ENCODE results near the gene RGS7. TPM values are rescaled to one million over a fixed set of nuclear protein-coding genes. Genes with fewer than 3 reads are reported as not detected.

The RGS7 gene
- total RNA-seq, 1 experiment from 2014 or later = 1.5 TPM

- no peak overlapping the region for H3K18ac ChIP-seq (ENCODE audit: insufficient read length, low read depth, low read length)
- no peak overlapping the region for H3K56ac ChIP-seq (ENCODE audit: insufficient read length, low read depth, low read length)
- no peaks in the 10 kb centered on the region for H3K79me2 ChIP-seq (ENCODE audit: insufficient read depth, low read length)
- H3K4me3 Mint-ChIP-seq = no peak overlapping the region
- H3K27ac ChIP-seq (ENCODE audit: insufficient read length, low read depth, low read length) = no peak overlapping the region
- H4K20me1 ChIP-seq (ENCODE audit: control insufficient read depth, insufficient read depth, insufficient read length) = no peaks in the 10 kb centered on the region
- H3K23me2 ChIP-seq (ENCODE audit: insufficient read length, low read depth, low read length, poor library complexity, severe bottlenecking) = no peaks in the 10 kb centered on the region
- H3K9me3 ChIP-seq (ENCODE audit: control insufficient read depth, low read depth, low read length) = no peaks in the 10 kb centered on the region
- H3K23ac ChIP-seq (ENCODE audit: insufficient read length, low read depth, low read length) = no peak overlapping the region
- WGBS (ENCODE audit: extremely low coverage, insufficient read length, low lambda C conversion rate) = no CpG with 5 or more reads among the region's 3 CpGs
- H3K9ac ChIP-seq (ENCODE audit: extremely low read depth, insufficient read length, low read length) = no peak overlapping the region
- H4K91ac ChIP-seq (ENCODE audit: insufficient read length, low read depth, low read length) = no peak overlapping the region
- H3K4me1 ChIP-seq (ENCODE audit: insufficient read depth, low read length) = no peaks in the 10 kb centered on the region
- H4K8ac ChIP-seq (replicated peaks; ENCODE audit: insufficient read length, low read depth, low read length) = no peak overlapping the region
- no peak overlapping the region for H2AK5ac ChIP-seq (ENCODE audit: insufficient read length, low read length)
- H3K27me3 Mint-ChIP-seq (ENCODE audit: low read depth) = no peaks in the 10 kb centered on the region
- H2BK15ac ChIP-seq (ENCODE audit: low read depth, low read length) = no peak overlapping the region
- H2BK12ac ChIP-seq (ENCODE audit: insufficient read length, low read depth, low read length) = no peak overlapping the region
- no peak overlapping the region for H3K14ac ChIP-seq (ENCODE audit: insufficient read depth, low read length)
- H2BK20ac ChIP-seq (ENCODE audit: low read depth, low read length, poor library complexity, severe bottlenecking) = no peak overlapping the region
- H2BK120ac ChIP-seq (ENCODE audit: low read depth, low read length, poor library complexity, severe bottlenecking) = no peak overlapping the region
- no peaks in the 10 kb centered on the region for H3K79me1 ChIP-seq (ENCODE audit: insufficient read depth, low read depth, low read length, poor library complexity, severe bottlenecking)
- H3K27me3 ChIP-seq (ENCODE audit: insufficient read depth, low read length) = no peaks in the 10 kb centered on the region
- TF ChIP-seq, protein P1, sequence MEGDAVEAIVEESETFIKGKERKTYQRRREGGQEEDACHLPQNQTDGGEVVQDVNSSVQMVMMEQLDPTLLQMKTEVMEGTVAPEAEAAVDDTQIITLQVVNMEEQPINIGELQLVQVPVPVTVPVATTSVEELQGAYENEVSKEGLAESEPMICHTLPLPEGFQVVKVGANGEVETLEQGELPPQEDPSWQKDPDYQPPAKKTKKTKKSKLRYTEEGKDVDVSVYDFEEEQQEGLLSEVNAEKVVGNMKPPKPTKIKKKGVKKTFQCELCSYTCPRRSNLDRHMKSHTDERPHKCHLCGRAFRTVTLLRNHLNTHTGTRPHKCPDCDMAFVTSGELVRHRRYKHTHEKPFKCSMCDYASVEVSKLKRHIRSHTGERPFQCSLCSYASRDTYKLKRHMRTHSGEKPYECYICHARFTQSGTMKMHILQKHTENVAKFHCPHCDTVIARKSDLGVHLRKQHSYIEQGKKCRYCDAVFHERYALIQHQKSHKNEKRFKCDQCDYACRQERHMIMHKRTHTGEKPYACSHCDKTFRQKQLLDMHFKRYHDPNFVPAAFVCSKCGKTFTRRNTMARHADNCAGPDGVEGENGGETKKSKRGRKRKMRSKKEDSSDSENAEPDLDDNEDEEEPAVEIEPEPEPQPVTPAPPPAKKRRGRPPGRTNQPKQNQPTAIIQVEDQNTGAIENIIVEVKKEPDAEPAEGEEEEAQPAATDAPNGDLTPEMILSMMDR (conservative IDR thresholded peaks at IDR 0.05) = no peak
- H3K36me3 Mint-ChIP-seq (ENCODE audit: insufficient read depth in 1 of 3, low read depth in 3 of 3) = no peaks in the 10 kb centered on the region
- no peak overlapping the region for H3K4me2 ChIP-seq (ENCODE audit: insufficient read depth, insufficient read length, low read length)
- H4K5ac ChIP-seq (ENCODE audit: insufficient read length, low read depth, low read length) = no peak overlapping the region
- H3K9me3 Mint-ChIP-seq = no peaks in the 10 kb centered on the region
- no peak overlapping the region for H3T11ph ChIP-seq (ENCODE audit: low read length)
- H3K27ac Mint-ChIP-seq = no peak overlapping the region
- no peak overlapping the region for H2BK5ac ChIP-seq (ENCODE audit: insufficient read length, low read length)
- no peak for DNase-seq
- H2AFZ ChIP-seq (ENCODE audit: low read length) = no peak overlapping the region
- no peaks in the 10 kb centered on the region; a peak in 1 of 4 replicates for H3K4me1 Mint-ChIP-seq
- H3K4ac ChIP-seq (ENCODE audit: low read depth, low read length) = no peak overlapping the region
Observed at GRCh38 chr1:240869071-240869470, 487.9 kb downstream of the RGS7 start.
